Activated naive CD8-positive, alpha-beta T cell treated with anti-CD3 and anti-CD28 coated beads, Interleukin-2, amount 50 U/mL, for 24 hours (primary cell): Measurements from ENCODE around the gene HIF1A.
A peak's percentile ranks its signal among the peaks of the same experiment; 100 is the strongest.

Experiments used
- ATAC-seq: fragments of 150-1000 bp; cut with Tn5 transposase; one replicate; pipeline ENCODE4 v1.10.0; 2021
- DNase-seq: peaks from one replicate; pipeline ENCODE4 v3.0.0; 2021
- H3K27ac Mint-ChIP-seq: one replicate; pipeline ENCODE4 v1.8.0; 2021; ENCODE audit warnings: mild to moderate bottlenecking, mixed read lengths
- H3K27me3 Mint-ChIP-seq: one replicate; pipeline ENCODE4 v1.8.0; 2021; ENCODE audit warnings: mixed read lengths
- H3K36me3 Mint-ChIP-seq: one replicate; pipeline ENCODE4 v1.8.0; 2021; ENCODE audit warnings: low read depth, mixed read lengths
- H3K4me1 Mint-ChIP-seq: one replicate; pipeline ENCODE4 v1.8.0; 2021; ENCODE audit warnings: mixed read lengths
- H3K4me3 Mint-ChIP-seq: one replicate; pipeline ENCODE4 v1.8.0; 2021; ENCODE audit warnings: mild to moderate bottlenecking, moderate library complexity, mixed read lengths
- H3K9me3 Mint-ChIP-seq: one replicate; pipeline ENCODE4 v1.8.0; 2021; ENCODE audit warnings: mixed read lengths

The HIF1A gene

DNA sequence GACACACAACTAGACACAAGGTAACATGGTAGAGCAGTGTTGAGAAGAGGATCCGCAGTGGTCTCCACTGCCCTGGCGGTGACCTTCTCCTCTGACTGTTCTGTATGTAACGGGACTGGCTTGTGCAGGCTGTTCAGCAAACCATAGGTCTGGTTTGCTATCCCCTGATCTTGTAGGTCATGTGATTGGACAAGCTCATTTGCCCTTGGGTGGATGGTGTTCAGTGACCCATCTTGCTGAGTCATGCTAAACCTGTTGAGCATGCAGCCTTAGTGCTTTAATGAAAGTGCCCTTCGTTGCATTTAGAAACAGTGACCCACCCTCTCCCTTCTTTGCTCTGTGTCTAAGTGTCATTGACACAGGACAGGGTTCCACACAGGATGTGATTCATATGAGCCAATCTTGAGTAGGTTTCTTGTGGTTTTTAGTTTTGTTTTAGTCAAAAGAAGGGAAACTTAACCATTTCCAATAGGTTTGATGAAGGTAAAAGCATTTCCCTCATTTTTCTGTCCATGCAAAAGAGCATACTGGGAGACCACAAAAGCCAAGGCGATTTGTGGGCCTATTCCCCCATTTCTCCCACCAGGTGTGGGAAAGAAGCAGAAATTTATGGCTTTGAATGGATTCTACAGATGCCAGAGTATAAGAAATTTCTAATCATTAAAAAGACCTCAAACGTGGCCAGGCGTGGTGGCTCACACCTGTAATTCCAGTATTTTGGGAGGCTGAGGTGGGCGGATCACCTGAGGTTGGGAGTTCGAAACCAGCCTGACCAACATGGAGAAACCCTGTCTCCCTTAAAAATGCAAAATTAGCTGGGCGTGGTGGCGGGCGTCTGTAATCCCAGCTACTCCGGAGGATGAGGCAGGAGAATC, 32.6 kb upstream of the HIF1A start:
- DNase-seq (peak; percentile 45), ATAC-seq (peak; percentile 87)
- Mint-ChIP-seq H3K9me3 (no peaks in the 10 kb centered on the region), H3K4me1 (peaks cover 68% of the 10 kb centered on the region), H3K4me3 (peak overlapping the region; percentile 70), H3K36me3 (peaks cover 2% of the 10 kb centered on the region), H3K27ac (peak overlapping the region; percentile 97), H3K27me3 (no peaks in the 10 kb centered on the region)

DNA sequence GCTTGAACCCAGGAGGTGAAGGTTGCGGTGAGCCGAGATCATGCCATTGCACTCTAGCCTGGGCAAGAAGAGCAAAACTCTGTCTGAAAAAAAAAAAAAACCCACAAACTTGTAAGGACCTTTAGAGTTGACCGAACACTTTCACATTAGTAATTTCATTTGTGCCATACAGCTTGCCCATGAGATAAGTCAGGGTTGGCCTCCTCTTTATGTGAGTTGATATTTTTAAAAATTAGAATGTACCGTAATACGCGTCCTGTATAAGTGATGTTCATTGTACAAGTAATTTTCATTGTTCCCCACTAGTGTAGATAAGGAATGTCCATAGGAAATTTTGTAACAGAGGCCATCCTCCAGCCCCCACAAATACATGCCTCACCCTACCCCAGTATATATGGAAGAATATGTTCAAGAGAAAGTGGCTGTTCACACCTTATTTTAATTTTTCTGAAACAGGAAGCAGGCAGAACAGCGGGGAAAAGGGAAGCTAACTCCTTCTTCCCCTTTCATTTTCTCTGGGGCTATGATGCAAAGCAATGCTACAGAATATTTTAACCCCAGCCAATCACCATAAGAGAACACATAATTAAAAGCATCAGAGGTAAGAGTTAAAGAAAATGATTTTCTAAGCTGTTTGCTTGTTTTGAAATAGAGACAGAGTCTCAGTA, 31.9 kb upstream of the HIF1A start:
- Mint-ChIP-seq H3K4me1 (peaks cover 68% of the 10 kb centered on the region), H3K27ac (peak overlapping the region; percentile 97), H3K36me3 (peaks cover 2% of the 10 kb centered on the region), H3K27me3 (no peaks in the 10 kb centered on the region), H3K4me3 (peak overlapping the region; percentile 70), H3K9me3 (no peaks in the 10 kb centered on the region)
- DNase-seq, result no peak
- peak; percentile 18 for ATAC-seq

GRCh38 chr14:61668282-61668681, 27.0 kb upstream of the HIF1A start:
- no peaks in the 10 kb centered on the region for H3K9me3 Mint-ChIP-seq
- no peak overlapping the region for H3K4me3 Mint-ChIP-seq
- H3K27ac Mint-ChIP-seq, result no peak overlapping the region
- no peak for DNase-seq
- H3K27me3 Mint-ChIP-seq, result no peaks in the 10 kb centered on the region
- H3K4me1 Mint-ChIP-seq, result peaks cover 27% of the 10 kb centered on the region
- no peaks in the 10 kb centered on the region for H3K36me3 Mint-ChIP-seq
- ATAC-seq, result peak; percentile 75

DNA sequence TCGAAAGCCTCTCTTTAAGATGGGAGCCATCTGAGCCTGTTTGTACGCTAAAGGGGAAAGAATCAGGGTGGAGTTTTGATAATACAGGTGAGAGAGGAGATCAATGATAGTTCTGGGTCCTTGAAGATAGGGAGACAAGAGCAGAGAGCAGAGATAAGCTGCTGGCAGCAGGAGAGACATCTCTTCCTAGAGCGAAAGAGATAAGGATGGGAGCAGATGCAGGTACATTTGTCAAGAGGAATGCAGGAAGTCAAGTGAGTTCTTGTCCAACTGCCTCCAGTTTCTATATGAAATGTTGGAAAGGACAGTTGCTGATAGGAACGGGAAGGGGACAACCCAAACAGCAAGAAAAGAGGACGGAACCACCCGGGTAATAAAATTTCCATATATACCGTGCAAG, 24.7 kb upstream of the HIF1A start:
- Mint-ChIP-seq H3K36me3 (no peaks in the 10 kb centered on the region), H3K4me1 (peaks cover 9% of the 10 kb centered on the region), H3K9me3 (no peaks in the 10 kb centered on the region), H3K27me3 (no peaks in the 10 kb centered on the region), H3K4me3 (no peak overlapping the region), H3K27ac (no peak overlapping the region)
- DNase-seq (no peak), ATAC-seq (no peak)

GRCh38 chr14:61671082-61671481, 24.2 kb upstream of the HIF1A start:
- H3K4me3 Mint-ChIP-seq, result no peak overlapping the region
- H3K36me3 Mint-ChIP-seq, result no peaks in the 10 kb centered on the region
- no peaks in the 10 kb centered on the region for H3K27me3 Mint-ChIP-seq
- no peaks in the 10 kb centered on the region for H3K9me3 Mint-ChIP-seq
- DNase-seq (no peak), ATAC-seq (peak; percentile 79)
- H3K4me1 Mint-ChIP-seq, result peaks cover 5% of the 10 kb centered on the region
- no peak overlapping the region for H3K27ac Mint-ChIP-seq

DNA sequence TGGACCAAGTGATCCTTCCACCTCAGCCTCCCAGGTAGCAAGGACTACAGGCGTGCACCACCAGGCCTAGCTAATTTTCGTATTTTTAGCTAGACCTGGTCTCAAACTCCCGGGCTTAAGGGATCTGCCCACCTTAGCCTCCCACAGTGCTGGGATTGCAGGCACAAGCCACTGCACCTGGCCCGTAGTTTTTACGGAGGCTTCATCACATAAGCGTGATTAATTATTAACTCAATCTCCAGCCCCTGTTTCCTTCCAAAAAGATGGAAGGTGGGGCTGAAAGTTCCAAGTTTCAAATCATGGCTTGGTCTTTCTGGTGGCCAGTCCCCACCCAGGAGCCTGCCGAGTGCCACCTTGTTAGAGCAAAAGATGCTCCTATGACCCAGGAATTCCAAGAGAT, 22.5 kb upstream of the HIF1A start:
- Mint-ChIP-seq H3K27ac (no peak overlapping the region), H3K4me1 (peaks cover 5% of the 10 kb centered on the region), H3K27me3 (no peaks in the 10 kb centered on the region), H3K4me3 (no peak overlapping the region), H3K9me3 (no peaks in the 10 kb centered on the region), H3K36me3 (no peaks in the 10 kb centered on the region)
- ATAC-seq, result no peak
- no peak for DNase-seq

GRCh38 chr14:61673305-61673704, 22.0 kb upstream of the HIF1A start:
- no peak for DNase-seq
- peaks cover 5% of the 10 kb centered on the region for H3K4me1 Mint-ChIP-seq
- no peaks in the 10 kb centered on the region for H3K9me3 Mint-ChIP-seq
- no peak overlapping the region for H3K4me3 Mint-ChIP-seq
- H3K27me3 Mint-ChIP-seq, result no peaks in the 10 kb centered on the region
- no peaks in the 10 kb centered on the region for H3K36me3 Mint-ChIP-seq
- ATAC-seq, result no peak
- H3K27ac Mint-ChIP-seq, result peak overlapping the region; percentile 37

DNA sequence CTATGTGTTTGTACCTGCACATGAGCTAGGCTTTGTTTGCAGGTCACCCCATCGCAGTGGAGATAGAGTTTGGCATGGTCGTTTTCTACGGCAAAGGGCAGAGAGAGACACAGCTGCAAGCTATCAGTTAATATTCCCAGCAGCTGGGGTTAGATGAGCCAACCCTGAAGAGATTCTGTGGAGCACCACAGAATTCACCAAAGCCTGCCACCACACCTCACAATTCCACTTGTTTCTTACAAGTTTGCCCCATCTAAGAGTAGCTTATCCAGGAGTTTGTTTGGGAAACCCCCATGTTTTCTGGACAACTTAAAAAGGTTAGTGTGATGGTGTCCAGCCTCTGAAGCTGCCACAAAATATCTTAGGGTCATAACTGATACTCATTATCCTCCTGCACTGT, 20.0 kb upstream of the HIF1A start:
- H3K27ac Mint-ChIP-seq, result no peak overlapping the region
- no peaks in the 10 kb centered on the region for H3K9me3 Mint-ChIP-seq
- no peaks in the 10 kb centered on the region for H3K36me3 Mint-ChIP-seq
- no peaks in the 10 kb centered on the region for H3K27me3 Mint-ChIP-seq
- DNase-seq (no peak), ATAC-seq (no peak)
- H3K4me1 Mint-ChIP-seq, result peaks cover 5% of the 10 kb centered on the region
- H3K4me3 Mint-ChIP-seq, result no peak overlapping the region

DNA sequence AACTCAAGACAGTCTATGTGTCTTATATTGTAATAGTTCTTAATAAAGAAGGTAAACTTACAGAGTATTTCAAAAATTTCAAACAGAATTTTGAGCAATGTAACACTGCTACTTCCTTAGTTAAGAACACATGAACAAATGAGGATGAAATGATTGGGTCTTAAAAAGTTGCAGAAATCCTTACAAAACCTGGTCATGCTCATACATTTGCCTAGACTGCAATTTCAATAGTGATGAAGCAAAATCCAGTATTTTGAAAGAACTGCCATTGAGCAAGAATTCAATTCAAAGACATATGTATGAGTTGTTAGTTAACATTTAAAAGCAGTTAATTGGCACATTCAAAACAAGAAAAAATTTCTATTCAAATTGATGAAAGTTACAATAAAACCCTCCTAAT, 17.8 kb upstream of the HIF1A start:
- H3K36me3 Mint-ChIP-seq, result no peaks in the 10 kb centered on the region
- ATAC-seq (no peak), DNase-seq (no peak)
- no peaks in the 10 kb centered on the region for H3K27me3 Mint-ChIP-seq
- H3K4me1 Mint-ChIP-seq, result peaks cover 6% of the 10 kb centered on the region
- H3K4me3 Mint-ChIP-seq, result no peak overlapping the region
- no peak overlapping the region for H3K27ac Mint-ChIP-seq
- no peaks in the 10 kb centered on the region for H3K9me3 Mint-ChIP-seq

DNA sequence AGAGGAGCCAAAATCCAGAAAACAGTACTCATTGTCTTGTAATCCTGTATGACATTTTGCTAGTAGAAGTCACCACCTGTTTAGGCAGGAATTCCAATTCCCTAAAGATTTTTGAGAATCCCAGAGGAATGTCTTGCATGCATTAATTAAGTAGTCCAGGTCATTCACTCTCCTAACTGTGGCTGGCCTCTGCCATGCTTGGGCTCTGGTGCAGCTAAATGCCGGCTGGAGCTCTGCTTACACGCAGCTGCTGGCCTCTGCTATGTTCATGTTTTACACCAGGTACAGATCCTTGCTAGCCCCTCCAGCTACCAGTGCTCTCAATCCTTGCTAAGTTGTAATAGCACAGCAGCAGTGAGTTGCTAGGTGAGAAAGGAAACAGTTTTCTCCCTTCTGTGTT, 16.3 kb upstream of the HIF1A start:
- no peaks in the 10 kb centered on the region for H3K36me3 Mint-ChIP-seq
- H3K4me1 Mint-ChIP-seq, result peaks cover 6% of the 10 kb centered on the region
- H3K27me3 Mint-ChIP-seq, result no peaks in the 10 kb centered on the region
- ATAC-seq (no peak), DNase-seq (no peak)
- no peaks in the 10 kb centered on the region for H3K9me3 Mint-ChIP-seq
- no peak overlapping the region for H3K4me3 Mint-ChIP-seq
- no peak overlapping the region for H3K27ac Mint-ChIP-seq

GRCh38 chr14:61681413-61681812, 13.9 kb upstream of the HIF1A start:
- ATAC-seq, result no peak
- DNase-seq, result no peak
- H3K27me3 Mint-ChIP-seq, result no peaks in the 10 kb centered on the region
- no peak overlapping the region for H3K4me3 Mint-ChIP-seq
- H3K9me3 Mint-ChIP-seq, result no peaks in the 10 kb centered on the region
- no peaks in the 10 kb centered on the region for H3K36me3 Mint-ChIP-seq
- H3K27ac Mint-ChIP-seq, result no peak overlapping the region
- peaks cover 9% of the 10 kb centered on the region for H3K4me1 Mint-ChIP-seq

DNA sequence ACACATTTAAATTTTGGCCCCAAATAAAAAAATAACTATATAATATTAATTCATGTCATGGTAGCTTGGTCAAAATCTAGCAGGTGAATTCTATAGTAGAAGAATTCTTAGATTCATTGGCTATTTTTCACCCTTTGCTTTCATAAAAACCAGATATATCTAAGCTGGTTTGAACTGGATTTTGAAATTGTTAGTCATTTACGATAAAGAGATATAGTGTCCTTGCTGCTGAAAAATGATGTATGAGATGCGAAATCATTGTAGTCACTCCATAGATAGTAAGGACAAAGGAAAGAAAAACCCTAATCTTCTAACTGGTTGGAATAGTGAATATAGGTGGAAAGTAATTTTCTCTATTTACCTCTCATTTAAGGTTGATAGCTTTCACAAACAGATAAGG, 12.2 kb upstream of the HIF1A start:
- H3K4me3 Mint-ChIP-seq, result no peak overlapping the region
- no peaks in the 10 kb centered on the region for H3K9me3 Mint-ChIP-seq
- H3K4me1 Mint-ChIP-seq, result peaks cover 9% of the 10 kb centered on the region
- DNase-seq (no peak), ATAC-seq (no peak)
- H3K36me3 Mint-ChIP-seq, result no peaks in the 10 kb centered on the region
- no peaks in the 10 kb centered on the region for H3K27me3 Mint-ChIP-seq
- H3K27ac Mint-ChIP-seq, result no peak overlapping the region

- no peaks in the 10 kb centered on the region for H3K9me3 Mint-ChIP-seq
- no peak for DNase-seq
- H3K36me3 Mint-ChIP-seq, result peaks cover 1% of the 10 kb centered on the region
- peaks cover 33% of the 10 kb centered on the region for H3K4me1 Mint-ChIP-seq
- H3K27ac Mint-ChIP-seq, result no peak overlapping the region
- H3K4me3 Mint-ChIP-seq, result no peak overlapping the region
- H3K27me3 Mint-ChIP-seq, result peaks cover 1% of the 10 kb centered on the region
- no peak for ATAC-seq
These were observed 5.3 kb upstream of the HIF1A start for GRCh38 chr14:61690039-61690438.

GRCh38 chr14:61690982-61691381, 4.3 kb upstream of the HIF1A start:
- Mint-ChIP-seq H3K27ac (peak overlapping the region; percentile 79), H3K4me3 (peak overlapping the region; percentile 66), H3K9me3 (no peaks in the 10 kb centered on the region), H3K36me3 (peaks cover 3% of the 10 kb centered on the region), H3K27me3 (peaks cover 3% of the 10 kb centered on the region), H3K4me1 (peaks cover 34% of the 10 kb centered on the region)
- DNase-seq, result no peak
- ATAC-seq, result peak; percentile 26

DNA sequence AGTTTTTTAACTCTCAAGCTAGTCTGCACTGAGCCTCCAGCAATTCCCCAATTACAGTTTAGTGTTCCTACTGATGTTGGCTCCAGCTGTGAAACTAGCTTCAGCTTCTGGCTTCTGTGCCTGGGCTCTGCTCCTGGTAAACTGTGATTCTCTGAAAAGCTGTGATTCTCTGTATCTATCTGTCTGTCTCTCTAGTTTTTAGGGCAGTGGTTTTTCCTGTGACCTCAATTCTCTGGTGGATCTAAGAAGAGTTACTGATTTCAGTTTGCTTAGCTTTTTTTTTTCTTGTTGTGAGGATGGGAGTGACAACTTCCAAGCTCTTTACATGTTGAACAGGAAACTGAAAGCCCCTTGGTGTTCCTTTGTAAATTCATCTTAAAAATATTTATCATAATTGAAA, 3.8 kb upstream of the HIF1A start:
- no peak for ATAC-seq

More for the DNA sequence above, 3.8 kb upstream of the HIF1A start:
- H3K4me3 Mint-ChIP-seq, result peak overlapping the region; percentile 66
- peaks cover 34% of the 10 kb centered on the region for H3K4me1 Mint-ChIP-seq
- no peaks in the 10 kb centered on the region for H3K9me3 Mint-ChIP-seq
- H3K36me3 Mint-ChIP-seq, result peaks cover 8% of the 10 kb centered on the region
- peaks cover 3% of the 10 kb centered on the region for H3K27me3 Mint-ChIP-seq
- DNase-seq, result no peak
- peak overlapping the region; percentile 79 for H3K27ac Mint-ChIP-seq
